NT2/D1 (cell line): ENCODE results near the gene MRPL40.

ENCODE experiments used
- YY1 ChIP-seq: IDR thresholded peaks from 2 replicates; pipeline ENCODE4 v1.6.1; 2011; ENCODE audit not compliant: insufficient read length, insufficient read depth
- ZNF274 ChIP-seq: IDR thresholded peaks from 2 replicates; pipeline ENCODE4 v1.6.1; 2011; ENCODE audit warnings: mild to moderate bottlenecking, low read depth, low read length

- no peak for TF ChIP-seq YY1
- no peak for TF ChIP-seq ZNF274
These were observed 31.5 kb upstream of the MRPL40 start for GRCh38 chr22:19400881-19401280.
